Measurements from ENCODE around the gene SMAD9. TPM values are rescaled to one million over a fixed set of nuclear protein-coding genes. Genes with fewer than 3 reads are reported as not detected.

Gene SMAD9
- total RNA-seq, 1 donor from 2014 or later: 13.5 TPM

DNA sequence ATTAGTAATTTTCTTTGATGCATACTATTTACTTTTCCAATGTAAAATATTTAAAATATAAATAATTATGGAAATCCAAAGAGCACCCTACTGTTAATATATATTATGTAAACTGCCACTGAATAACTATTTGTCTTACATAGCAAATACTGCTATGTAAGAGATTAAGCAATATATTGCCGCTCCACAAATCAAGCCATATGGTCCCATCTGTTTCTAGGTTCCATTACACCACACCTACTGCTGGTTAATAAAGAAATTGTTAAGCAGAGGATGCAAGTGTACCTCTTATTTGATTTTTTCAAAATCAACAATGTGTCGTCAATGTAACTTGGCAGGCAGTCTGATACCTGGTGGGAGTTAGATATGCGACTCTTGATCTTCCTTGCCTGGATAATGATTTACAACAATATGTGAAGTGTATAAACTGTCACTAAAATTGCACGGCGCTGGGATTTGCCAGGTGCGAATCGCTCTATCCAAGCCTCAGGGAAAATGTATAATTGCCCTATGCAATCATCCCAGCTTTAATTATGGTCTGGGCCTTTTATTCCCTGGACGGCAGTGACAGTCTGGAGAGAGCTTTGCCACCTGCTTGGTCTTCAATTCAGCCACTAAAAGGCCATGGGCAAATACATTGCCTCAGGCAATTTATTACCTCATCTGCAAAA is 16.0 kb downstream of the SMAD9 start:
- TF ChIP-seq POLR2AphosphoS5 (IDR thresholded peaks at IDR 0.05; ENCODE audit: insufficient read depth in 1 of 2, low read depth in 1 of 2): no peak
- TF ChIP-seq POLR2A (IDR thresholded peaks at IDR 0.05): no peak
- TF ChIP-seq CTCF (IDR thresholded peaks at IDR 0.05): no peak
- Histone ChIP-seq H3K27me3 (no peaks in the 10 kb centered on the region), H3K36me3 (no peaks in the 10 kb centered on the region), H3K4me1 (no peaks in the 10 kb centered on the region), H3K9me3 (no peaks in the 10 kb centered on the region), H3K4me3 (no peak overlapping the region), H3K27ac (no peak overlapping the region)
- no peak for DNase-seq (ENCODE audit: extremely low spot score in 2 of 2)
- intact Hi-C loops (cut with DNase I): no loop called here

- Histone ChIP-seq H3K36me3 (no peaks in the 10 kb centered on the region), H3K9me3 (no peaks in the 10 kb centered on the region), H3K4me3 (no peak overlapping the region), H3K4me1 (no peaks in the 10 kb centered on the region), H3K27me3 (no peaks in the 10 kb centered on the region), H3K27ac (no peak overlapping the region)
- intact Hi-C loops (cut with DNase I): no loop called here
- no peak for TF ChIP-seq POLR2AphosphoS5 (IDR thresholded peaks at IDR 0.05; ENCODE audit: insufficient read depth in 1 of 2, low read depth in 1 of 2)
- no peak for TF ChIP-seq POLR2A (IDR thresholded peaks at IDR 0.05)
- TF ChIP-seq CTCF (IDR thresholded peaks at IDR 0.05): no peak
- no peak for DNase-seq (ENCODE audit: extremely low spot score in 2 of 2)
These were observed 22.9 kb downstream of the SMAD9 start for GRCh38 chr13:36897054-36897616.

GRCh38 chr13:36891752-36892151 is 28.3 kb downstream of the SMAD9 start:
- no peak for DNase-seq (ENCODE audit: extremely low spot score in 2 of 2)
- Histone ChIP-seq H3K36me3 (no peaks in the 10 kb centered on the region), H3K4me1 (peaks cover 9% of the 10 kb centered on the region), H3K9me3 (no peaks in the 10 kb centered on the region), H3K27me3 (no peaks in the 10 kb centered on the region), H3K4me3 (no peak overlapping the region), H3K27ac (no peak overlapping the region)
- TF ChIP-seq CTCF (IDR thresholded peaks at IDR 0.05) (no peak), POLR2A (IDR thresholded peaks at IDR 0.05) (no peak), POLR2AphosphoS5 (IDR thresholded peaks at IDR 0.05; ENCODE audit: insufficient read depth in 1 of 2, low read depth in 1 of 2) (no peak)
- intact Hi-C loops (cut with DNase I): no loop called here

GRCh38 chr13:36888645-36889044 is 31.4 kb downstream of the SMAD9 start:
- Histone ChIP-seq H3K4me1 (peaks cover 9% of the 10 kb centered on the region), H3K27me3 (no peaks in the 10 kb centered on the region), H3K9me3 (no peaks in the 10 kb centered on the region), H3K4me3 (no peak overlapping the region), H3K36me3 (no peaks in the 10 kb centered on the region), H3K27ac (no peak overlapping the region)
- DNase-seq (ENCODE audit: extremely low spot score in 2 of 2): no peak
- intact Hi-C loops (cut with DNase I): no loop called here
- no peak for TF ChIP-seq CTCF (IDR thresholded peaks at IDR 0.05)
- TF ChIP-seq POLR2A (IDR thresholded peaks at IDR 0.05): no peak
- TF ChIP-seq POLR2AphosphoS5 (IDR thresholded peaks at IDR 0.05; ENCODE audit: insufficient read depth in 1 of 2, low read depth in 1 of 2): no peak
